ENCODE data around the gene ZNF451. TPM values are rescaled to one million over a fixed set of nuclear protein-coding genes. Genes with fewer than 3 reads are reported as not detected.
"Not testable (repeated sequence)": the region's sequence is repeated elsewhere in the genome, so short reads cannot be mapped to it uniquely, and the experiment has no call there.

ZNF451 gene
- total RNA-seq (2014; rRNA removed; shearing (Covaris generic); ENCODE audit: low replicate concordance): 21.4 and 25.3 TPM in 2 replicates

GRCh38 chr6:57089687-57090457 lies at the start of gene ZNF451:
Gene ZNF451, plus strand, starts transcription at chr6:57090188. Its CDS starts 66 bp downstream, at chr6:57090254.
- peak; percentile 99 for DNase-seq (ENCODE audit: low read depth)
- in situ Hi-C loops (cut with HindIII; ENCODE audit: low pct_unique_long_range_greater_than_20kb, low sequenced_read_pairs): no loop called here

- in situ Hi-C loops (cut with HindIII; ENCODE audit: low pct_unique_long_range_greater_than_20kb, low sequenced_read_pairs); DNase-seq (ENCODE audit: low read depth): not testable (repeated sequence)
These were observed 45.9 kb upstream of the ZNF451 start for GRCh38 chr6:57044061-57044460.

GRCh38 chr6:57044568-57044967 lies 45.4 kb upstream of the ZNF451 start:
- in situ Hi-C loops (cut with HindIII; ENCODE audit: low pct_unique_long_range_greater_than_20kb, low sequenced_read_pairs): no loop called here
- no peak for DNase-seq (ENCODE audit: low read depth)

GRCh38 chr6:57046332-57047256 lies 43.4 kb upstream of the ZNF451 start, which contains the start of gene KIAA1586:
Gene KIAA1586, plus strand, starts transcription at chr6:57046693. Its CDS starts 63 bp downstream, at chr6:57046756.
- DNase-seq (ENCODE audit: low read depth): peak; percentile 96
- in situ Hi-C loops (cut with HindIII; ENCODE audit: low pct_unique_long_range_greater_than_20kb, low sequenced_read_pairs): not testable (repeated sequence)

- DNase-seq (ENCODE audit: low read depth); in situ Hi-C loops (cut with HindIII; ENCODE audit: low pct_unique_long_range_greater_than_20kb, low sequenced_read_pairs): not testable (repeated sequence)
These were observed 42.8 kb upstream of the ZNF451 start for GRCh38 chr6:57047257-57047585.

GRCh38 chr6:57047859-57048258 lies 42.1 kb upstream of the ZNF451 start:
- in situ Hi-C loops (cut with HindIII; ENCODE audit: low pct_unique_long_range_greater_than_20kb, low sequenced_read_pairs); DNase-seq (ENCODE audit: low read depth): not testable (repeated sequence)

- in situ Hi-C loops (cut with HindIII; ENCODE audit: low pct_unique_long_range_greater_than_20kb, low sequenced_read_pairs): no loop called here
These were observed 41.4 kb upstream of the ZNF451 start for GRCh38 chr6:57048577-57048976.

GRCh38 chr6:57063847-57064246 lies 26.1 kb upstream of the ZNF451 start:
- DNase-seq (ENCODE audit: low read depth): no peak
- in situ Hi-C loops (cut with HindIII; ENCODE audit: low pct_unique_long_range_greater_than_20kb, low sequenced_read_pairs): loop anchor here (25.0 kb wide), 1 partner anchor 248 kb away; the partner anchor contains the start of gene PRIM2

More at GRCh38 chr6:57048577-57048976, 41.4 kb upstream of the ZNF451 start:
- no peak for DNase-seq (ENCODE audit: low read depth)

GRCh38 chr6:57064809-57065208 lies 25.2 kb upstream of the ZNF451 start:
- DNase-seq (ENCODE audit: low read depth): no peak
- in situ Hi-C loops (cut with HindIII; ENCODE audit: low pct_unique_long_range_greater_than_20kb, low sequenced_read_pairs): loop anchor here (25.0 kb wide), 1 partner anchor 247 kb away; the partner anchor contains the start of gene PRIM2

- in situ Hi-C loops (cut with HindIII; ENCODE audit: low pct_unique_long_range_greater_than_20kb, low sequenced_read_pairs): loop anchor here (25.0 kb wide), 1 partner anchor 244 kb away; the partner anchor contains the start of gene PRIM2
- no peak for DNase-seq (ENCODE audit: low read depth)
These were observed 21.9 kb upstream of the ZNF451 start for GRCh38 chr6:57068061-57068460.

GRCh38 chr6:57069228-57069627 lies 20.8 kb upstream of the ZNF451 start:
- in situ Hi-C loops (cut with HindIII; ENCODE audit: low pct_unique_long_range_greater_than_20kb, low sequenced_read_pairs): loop anchor here (25.0 kb wide), 1 partner anchor 243 kb away; the partner anchor contains the start of gene PRIM2
- no peak for DNase-seq (ENCODE audit: low read depth)

GRCh38 chr6:57069920-57070331 lies 20.1 kb upstream of the ZNF451 start:
- no peak for DNase-seq (ENCODE audit: low read depth)
- in situ Hi-C loops (cut with HindIII; ENCODE audit: low pct_unique_long_range_greater_than_20kb, low sequenced_read_pairs): loop anchor here (25.0 kb wide), 1 partner anchor 242 kb away; the partner anchor contains the start of gene PRIM2

- in situ Hi-C loops (cut with HindIII; ENCODE audit: low pct_unique_long_range_greater_than_20kb, low sequenced_read_pairs): loop anchor here (25.0 kb wide), 1 partner anchor 240 kb away; the partner anchor contains the start of gene PRIM2
- DNase-seq (ENCODE audit: low read depth): no peak
These were observed 17.9 kb upstream of the ZNF451 start for GRCh38 chr6:57072108-57072507.

GRCh38 chr6:57074383-57074782 lies 15.6 kb upstream of the ZNF451 start:
- in situ Hi-C loops (cut with HindIII; ENCODE audit: low pct_unique_long_range_greater_than_20kb, low sequenced_read_pairs): loop anchor here (25.0 kb wide), 1 partner anchor 238 kb away; the partner anchor contains the start of gene PRIM2
- DNase-seq (ENCODE audit: low read depth): no peak

- in situ Hi-C loops (cut with HindIII; ENCODE audit: low pct_unique_long_range_greater_than_20kb, low sequenced_read_pairs): no loop called here
- no peak for DNase-seq (ENCODE audit: low read depth)
These were observed 14.9 kb upstream of the ZNF451 start for GRCh38 chr6:57075092-57075491.

GRCh38 chr6:57078531-57079207 lies 11.3 kb upstream of the ZNF451 start:
- no peak for DNase-seq (ENCODE audit: low read depth)
- in situ Hi-C loops (cut with HindIII; ENCODE audit: low pct_unique_long_range_greater_than_20kb, low sequenced_read_pairs): no loop called here

GRCh38 chr6:57085471-57085870 lies 4.5 kb upstream of the ZNF451 start:
- in situ Hi-C loops (cut with HindIII; ENCODE audit: low pct_unique_long_range_greater_than_20kb, low sequenced_read_pairs): no loop called here
- no peak for DNase-seq (ENCODE audit: low read depth)

- DNase-seq (ENCODE audit: low read depth): no peak
- in situ Hi-C loops (cut with HindIII; ENCODE audit: low pct_unique_long_range_greater_than_20kb, low sequenced_read_pairs): no loop called here
These were observed 3.1 kb upstream of the ZNF451 start for GRCh38 chr6:57086843-57087242.

Data from Caki2 (cell line).